HG03442 (cell line): Measurements from ENCODE around the gene CBFA2T3.

ENCODE experiments used
- ATAC-seq: cut with Tn5 transposase; IDR thresholded peaks from one replicate; pipeline ENCODE4 v1.9.1; 2021; ENCODE audit warnings: mild to moderate bottlenecking, moderate library complexity; ENCODE audit not compliant: unreplicated experiment

CBFA2T3 gene

GRCh38 chr16:88844419-88845036 lies 132.5 kb downstream of the CBFA2T3 start:
- no peak for ATAC-seq

- no peak for ATAC-seq
These were observed 133.8 kb downstream of the CBFA2T3 start for GRCh38 chr16:88843256-88843655.

GRCh38 chr16:88842806-88843205 lies 134.2 kb downstream of the CBFA2T3 start:
- no peak for ATAC-seq

- no peak for ATAC-seq
These were observed 134.7 kb downstream of the CBFA2T3 start for GRCh38 chr16:88842308-88842756.

GRCh38 chr16:88841521-88842307 lies 135.3 kb downstream of the CBFA2T3 start:
- no peak for ATAC-seq

- ATAC-seq: no peak
These were observed 136.3 kb downstream of the CBFA2T3 start for GRCh38 chr16:88840600-88841215.

GRCh38 chr16:88839745-88840599 lies 137.0 kb downstream of the CBFA2T3 start:
- ATAC-seq: no peak

GRCh38 chr16:88839026-88839529 lies 137.9 kb downstream of the CBFA2T3 start:
- no peak for ATAC-seq

- no peak for ATAC-seq
These were observed 138.4 kb downstream of the CBFA2T3 start for GRCh38 chr16:88838566-88838965.

- no peak for ATAC-seq
These were observed 139.2 kb downstream of the CBFA2T3 start for GRCh38 chr16:88837806-88838205.

- no peak for ATAC-seq
These were observed 140.2 kb downstream of the CBFA2T3 start for GRCh38 chr16:88836791-88837190.

GRCh38 chr16:88835818-88836217 lies 141.2 kb downstream of the CBFA2T3 start:
- no peak for ATAC-seq

- ATAC-seq: no peak
These were observed 141.6 kb downstream of the CBFA2T3 start for GRCh38 chr16:88835383-88835782.

- no peak for ATAC-seq
These were observed 142.3 kb downstream of the CBFA2T3 start for GRCh38 chr16:88834670-88835069.

- ATAC-seq: no peak
These were observed 143.9 kb downstream of the CBFA2T3 start for GRCh38 chr16:88833086-88833485.

- ATAC-seq: no peak
These were observed 145.2 kb downstream of the CBFA2T3 start for GRCh38 chr16:88831838-88832237.

GRCh38 chr16:88830783-88831182 lies 146.2 kb downstream of the CBFA2T3 start:
- no peak for ATAC-seq

GRCh38 chr16:88830258-88830657 lies 146.7 kb downstream of the CBFA2T3 start:
- no peak for ATAC-seq

GRCh38 chr16:88828711-88829110 lies 148.3 kb downstream of the CBFA2T3 start:
- no peak for ATAC-seq

- no peak for ATAC-seq
These were observed 149.3 kb downstream of the CBFA2T3 start for GRCh38 chr16:88827727-88828126.
